Measurements from ENCODE around the gene CPED1.
"Not testable (repeated sequence)": the region's sequence is repeated elsewhere in the genome, so short reads cannot be mapped to it uniquely, and the experiment has no call there.

Gene CPED1

DNA sequence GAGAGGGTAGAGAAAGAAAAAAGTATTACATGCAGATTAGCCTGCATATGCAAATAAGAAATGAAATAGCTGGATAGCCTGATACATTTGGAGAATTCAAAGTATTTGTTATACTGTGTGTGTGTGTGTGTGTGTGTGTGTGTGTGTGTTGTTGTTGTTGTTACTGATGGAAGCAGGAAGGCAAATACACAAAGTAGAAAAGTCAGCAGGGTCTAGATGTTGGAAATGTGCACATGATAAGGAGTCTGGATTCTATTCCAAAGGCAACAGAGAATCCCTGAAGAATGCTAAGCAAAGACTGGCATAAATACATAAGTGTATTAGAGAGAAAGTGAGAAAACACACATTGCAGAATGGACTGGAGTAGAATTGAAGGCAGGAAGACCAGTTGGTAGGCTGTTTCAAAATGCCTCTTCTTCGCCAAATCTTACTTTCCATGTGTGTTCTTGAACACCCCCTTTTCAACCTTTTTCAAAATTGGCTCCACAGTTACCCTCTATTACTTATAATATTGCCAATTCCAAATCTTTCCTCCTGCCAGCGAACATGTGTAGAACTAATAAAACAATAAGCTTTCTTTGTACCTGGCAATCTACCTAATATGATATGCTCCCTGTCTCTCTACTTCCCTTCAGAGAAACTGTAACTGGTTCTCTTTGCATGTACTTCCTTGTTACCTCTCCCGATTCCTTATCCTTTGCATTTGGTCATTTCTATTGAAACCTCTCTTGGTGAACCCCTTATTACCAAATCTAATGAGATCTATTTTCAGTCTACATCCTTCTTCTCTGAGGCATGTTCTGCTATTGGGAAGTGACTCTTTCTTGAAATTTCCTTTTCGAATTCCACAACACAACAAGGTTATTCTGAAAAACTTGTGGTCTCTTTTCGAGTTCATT, 6.2 kb downstream of the CPED1 start:
- in situ Hi-C loops (cut with HindIII; ENCODE audit: low sequenced_read_pairs), result no loop called here

DNA sequence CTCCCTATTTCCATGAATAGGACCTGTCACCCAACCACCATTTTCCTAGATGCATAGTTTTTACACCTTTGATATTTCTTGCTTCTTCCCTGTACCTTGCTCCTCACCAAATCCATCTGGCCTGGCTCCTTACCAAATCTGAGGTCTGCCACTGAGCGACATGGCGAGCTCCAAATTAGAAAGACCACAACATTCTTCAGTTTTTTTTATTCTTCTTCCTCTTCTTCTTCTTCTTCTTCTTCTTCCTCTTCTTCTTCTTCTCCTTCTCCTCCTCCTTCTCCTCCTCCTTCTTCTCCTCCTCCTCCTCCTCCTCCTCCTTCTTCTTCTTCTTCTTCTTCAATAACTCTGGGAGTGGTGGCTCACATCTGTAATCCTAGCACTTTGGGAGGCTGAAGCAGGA, 7.1 kb downstream of the CPED1 start:
- in situ Hi-C loops (cut with HindIII; ENCODE audit: low sequenced_read_pairs), result no loop called here

GRCh38 chr7:120996333-120996987, 7.9 kb downstream of the CPED1 start:
- in situ Hi-C loops (cut with HindIII; ENCODE audit: low sequenced_read_pairs), result no loop called here

DNA sequence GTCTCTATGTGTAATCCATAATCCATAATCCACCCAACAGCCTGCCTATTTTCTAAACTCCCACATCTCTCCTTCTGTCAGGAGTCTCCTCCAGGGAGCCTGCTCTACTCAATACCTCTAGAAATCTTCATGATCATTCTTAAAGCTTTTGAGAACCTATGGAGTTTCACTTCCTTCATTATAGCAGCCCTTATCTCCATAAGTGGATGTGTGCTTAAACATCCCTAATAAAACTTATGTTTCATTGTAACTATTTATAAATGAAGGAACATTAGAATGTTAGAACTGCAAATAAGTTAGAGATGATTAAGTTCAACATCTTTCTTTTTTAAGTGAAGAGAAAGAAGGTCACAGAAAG, 8.5 kb downstream of the CPED1 start:
- in situ Hi-C loops (cut with HindIII; ENCODE audit: low sequenced_read_pairs), result no loop called here

DNA sequence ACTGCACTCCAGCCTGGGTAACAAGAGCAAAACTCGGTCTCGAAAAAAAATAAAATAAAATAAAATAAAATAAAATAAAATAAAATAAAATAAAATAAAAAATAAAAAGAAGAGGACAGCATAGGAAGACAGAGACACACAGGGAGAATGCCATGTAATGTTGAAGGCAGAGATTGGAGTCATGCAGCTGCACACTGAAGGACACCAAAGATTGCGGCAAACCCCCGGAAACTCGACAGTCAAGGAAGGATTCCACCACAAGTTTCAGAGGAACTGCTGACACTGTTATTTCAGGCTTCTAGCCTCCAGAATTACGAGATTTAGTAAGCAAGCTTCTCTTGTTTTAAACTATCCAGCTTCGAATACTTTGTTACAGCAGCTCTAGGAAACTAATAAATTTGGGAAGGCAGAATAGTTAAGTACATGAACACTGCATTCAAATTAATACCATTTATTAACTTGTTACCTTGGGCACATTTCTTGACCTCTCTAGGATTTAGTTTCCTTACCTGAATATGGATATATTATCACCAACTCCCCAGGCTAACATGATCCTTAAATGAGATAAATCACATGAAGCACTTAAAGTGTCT, 9.5 kb downstream of the CPED1 start:
- in situ Hi-C loops (cut with HindIII; ENCODE audit: low sequenced_read_pairs), result no loop called here

DNA sequence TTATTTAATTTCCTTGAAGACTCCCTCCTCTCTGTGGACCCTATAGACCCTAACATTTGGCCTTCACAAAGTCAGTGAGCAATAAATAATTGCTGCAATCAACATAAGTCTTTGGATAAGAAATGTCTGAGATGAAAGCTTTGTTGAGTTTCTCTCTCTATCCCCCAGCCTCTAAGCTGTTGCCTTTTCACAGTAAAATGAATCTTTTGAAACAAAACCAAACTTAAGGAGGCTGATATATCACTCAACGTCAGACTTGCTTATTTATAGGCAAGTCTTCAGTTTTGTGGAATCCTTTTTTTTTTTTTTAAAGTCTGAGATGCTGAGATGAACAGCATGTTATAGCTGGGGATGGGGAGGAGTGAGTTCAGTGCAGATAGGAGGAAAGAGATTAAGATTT, 10.0 kb downstream of the CPED1 start:
- in situ Hi-C loops (cut with HindIII; ENCODE audit: low sequenced_read_pairs), result no loop called here

- in situ Hi-C loops (cut with HindIII; ENCODE audit: low sequenced_read_pairs), result no loop called here
Measured at GRCh38 chr7:120998996-120999565, 10.6 kb downstream of the CPED1 start.

- in situ Hi-C loops (cut with HindIII; ENCODE audit: low sequenced_read_pairs), result no loop called here
Measured at GRCh38 chr7:121000081-121000983, 11.8 kb downstream of the CPED1 start.

- in situ Hi-C loops (cut with HindIII; ENCODE audit: low sequenced_read_pairs), result no loop called here
Measured at GRCh38 chr7:121001234-121001906, 12.9 kb downstream of the CPED1 start.

GRCh38 chr7:121002048-121002756, 13.7 kb downstream of the CPED1 start:
- in situ Hi-C loops (cut with HindIII; ENCODE audit: low sequenced_read_pairs), result no loop called here

DNA sequence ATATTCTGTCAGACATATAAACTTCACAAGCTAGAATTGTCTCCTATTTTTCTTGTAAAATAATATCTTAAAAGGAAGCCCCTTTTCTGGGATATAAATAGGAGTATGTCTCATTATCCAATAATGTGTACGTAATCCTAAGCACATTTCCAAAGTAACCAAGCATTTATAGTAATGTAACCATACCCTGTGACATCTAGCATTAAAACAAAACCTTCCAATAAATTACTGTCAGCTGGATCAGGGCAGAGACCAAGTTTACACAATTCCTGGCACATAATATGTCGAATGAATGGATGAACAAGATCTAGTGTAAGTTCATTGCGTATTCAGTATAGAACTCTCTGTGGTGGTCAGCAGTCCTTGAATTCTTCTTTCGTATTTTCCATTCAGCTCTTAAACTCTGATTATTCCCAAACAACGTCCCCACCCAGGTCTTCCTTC, 14.3 kb downstream of the CPED1 start:
- in situ Hi-C loops (cut with HindIII; ENCODE audit: low sequenced_read_pairs), result no loop called here

GRCh38 chr7:121003986-121004685, 15.6 kb downstream of the CPED1 start:
- in situ Hi-C loops (cut with HindIII; ENCODE audit: low sequenced_read_pairs), result no loop called here

DNA sequence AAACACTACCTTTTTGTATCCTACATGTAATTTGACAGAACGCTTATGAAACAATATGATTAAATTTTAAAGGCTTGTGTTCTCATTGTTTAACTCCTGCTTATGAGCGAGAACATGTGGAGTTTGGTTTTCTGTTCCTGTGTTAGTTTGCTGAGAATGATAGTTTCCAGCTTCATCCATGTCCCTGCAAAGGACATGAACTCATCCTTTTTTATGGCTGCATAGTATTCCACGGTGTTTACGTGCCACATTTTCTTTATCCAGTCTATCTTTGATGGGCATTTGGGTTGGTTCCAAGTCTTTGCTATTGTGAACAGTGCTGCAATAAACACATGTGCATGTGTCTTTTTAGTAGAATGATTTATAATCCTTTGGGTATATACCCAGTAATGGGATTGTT, 16.5 kb downstream of the CPED1 start:
- in situ Hi-C loops (cut with HindIII; ENCODE audit: low sequenced_read_pairs), result not testable (repeated sequence)

- in situ Hi-C loops (cut with HindIII; ENCODE audit: low sequenced_read_pairs), result no loop called here
Measured at GRCh38 chr7:121005996-121006584, 17.6 kb downstream of the CPED1 start.

- in situ Hi-C loops (cut with HindIII; ENCODE audit: low sequenced_read_pairs), result no loop called here
Measured at GRCh38 chr7:121006711-121007315, 18.3 kb downstream of the CPED1 start.

DNA sequence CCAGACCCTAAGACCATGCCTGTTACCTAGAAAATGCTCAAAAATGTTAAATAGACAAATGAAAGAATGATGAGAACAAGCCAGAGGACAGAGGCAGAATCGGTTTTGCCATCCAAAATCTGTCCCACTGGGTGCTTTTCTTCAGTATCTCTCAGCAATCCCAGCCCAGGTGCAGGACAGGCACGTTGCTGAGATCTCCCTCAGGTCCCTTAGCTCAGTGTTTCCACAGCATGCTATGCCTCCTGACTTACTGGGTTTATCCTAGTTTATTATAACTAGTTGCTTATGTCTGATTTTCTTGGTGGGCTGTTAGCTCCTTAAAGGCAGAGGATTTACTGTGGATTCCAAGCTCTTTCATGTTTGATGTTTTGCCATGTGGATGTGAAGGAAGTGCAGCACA, 20.3 kb downstream of the CPED1 start:
- in situ Hi-C loops (cut with HindIII; ENCODE audit: low sequenced_read_pairs), result no loop called here

DNA sequence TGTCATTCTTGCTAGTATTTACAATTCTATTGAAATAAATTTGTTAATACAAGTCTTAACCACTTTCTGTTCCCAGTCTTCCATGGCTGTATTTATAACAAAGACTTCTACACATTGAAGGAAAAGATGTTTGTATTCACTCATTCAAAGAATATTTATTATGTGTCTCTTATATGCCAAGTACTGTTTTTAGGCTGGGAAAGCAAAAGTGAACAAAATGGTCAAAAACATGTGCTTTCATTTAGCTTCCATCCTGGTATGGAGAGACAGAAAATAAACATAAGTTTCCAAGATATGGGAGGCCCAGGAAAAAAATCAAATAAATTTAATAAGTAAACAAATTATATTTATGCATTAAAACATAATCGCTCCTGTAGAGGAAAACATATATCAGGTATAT, 22.9 kb downstream of the CPED1 start:
- in situ Hi-C loops (cut with HindIII; ENCODE audit: low sequenced_read_pairs), result no loop called here
